ENCODE results near the gene ALDH4A1.

- TF ChIP-seq POLR2AphosphoS5 (IDR thresholded peaks at IDR 0.05) (no peak), CTCF (IDR thresholded peaks at IDR 0.05) (no peak)
These were observed 78.9 kb downstream of the ALDH4A1 start for GRCh38 chr1:18823438-18823837.
